IMR-90 (cell line): ENCODE data around the gene RNH1. TPM values are rescaled to one million over a fixed set of nuclear protein-coding genes. Genes with fewer than 3 reads are reported as not detected.

Source experiments
- ATAC-seq: fragments of 200-7000 bp; cut with Tn5 transposase; 2 replicates; pipeline ENCODE4 v1.9.1; 2020; ENCODE audit warnings: low read depth, mild to moderate bottlenecking, moderate library complexity
- BruUV-seq: library from RNA; stranded (reverse); fragments of 400-500 nt; replicated peaks from 2 replicates; lab custom pipeline; 2021; lab: Mats Ljungman, UMichigan
- CTCF ChIA-PET: fragments of 300-600 bp; formaldehyde crosslinking; extraction: SDS; loops from one replicate; lab custom pipeline; 2021; ENCODE audit warnings: antibody characterized with exemption; lab: Yijun Ruan, JAX
- POLR2A ChIA-PET: fragments of 300-600 bp; sonication (Branson Sonifier 250); formaldehyde crosslinking; loops from one replicate; lab custom pipeline; 2022; ENCODE audit warnings: antibody characterized with exemption; ENCODE audit not compliant: unreplicated experiment; lab: Charles Lee
- DNase-seq: peaks from one replicate; pipeline ENCODE4 v3.0.0; 2013
- H2AFZ ChIP-seq: replicated peaks from 2 replicates; pipeline ENCODE3; 2013; ENCODE audit warnings: low read length, mild to moderate bottlenecking; ENCODE audit not compliant: poor library complexity
- H2AK5ac ChIP-seq: 2 replicates; pipeline ENCODE4 v1.6.1; 2013; ENCODE audit warnings: low read depth, low read length, inconsistent platforms
- H2AK9ac ChIP-seq: replicated peaks from 2 replicates; pipeline ENCODE3; 2013; ENCODE audit warnings: mild to moderate bottlenecking, low read depth, low read length, moderate library complexity; ENCODE audit not compliant: poor library complexity
- H2BK120ac ChIP-seq: 2 replicates; pipeline ENCODE4 v1.6.1; 2013; ENCODE audit warnings: low read depth, low read length, inconsistent platforms
- H2BK15ac ChIP-seq: 3 replicates; pipeline ENCODE4 v1.6.1; 2013; ENCODE audit warnings: low read depth, low read length, inconsistent platforms
- H2BK20ac ChIP-seq: 2 replicates; pipeline ENCODE4 v1.6.1; 2013; ENCODE audit warnings: low read depth, mild to moderate bottlenecking, inconsistent platforms, low read length, moderate library complexity
- H2BK5ac ChIP-seq: 2 replicates; pipeline ENCODE4 v1.6.1; 2013; ENCODE audit warnings: mild to moderate bottlenecking, low read depth, low read length, inconsistent platforms; ENCODE audit not compliant: poor library complexity, severe bottlenecking
- H3K14ac ChIP-seq: replicated peaks from 2 replicates; pipeline ENCODE4 v1.6.1; 2013; ENCODE audit warnings: low read depth, low read length, inconsistent platforms
- H3K18ac ChIP-seq: 2 replicates; pipeline ENCODE4 v1.6.1; 2013; ENCODE audit warnings: low read depth, low read length, control low read depth
- H3K23ac ChIP-seq: 2 replicates; pipeline ENCODE4 v1.6.1; 2013; ENCODE audit warnings: low read depth, low read length, inconsistent platforms
- H3K27ac ChIP-seq: 2 replicates; pipeline ENCODE4 v1.5.1; 2013; ENCODE audit warnings: mild to moderate bottlenecking, control low read depth, low read length; ENCODE audit not compliant: insufficient read depth
- H3K27me3 ChIP-seq: 2 replicates; pipeline ENCODE4 v1.6.1; 2013; ENCODE audit warnings: low read length; ENCODE audit not compliant: control insufficient read depth, insufficient read depth
- H3K36me3 ChIP-seq: 2 replicates; pipeline ENCODE4 v1.6.1; 2013; ENCODE audit warnings: low read length, mixed read lengths; ENCODE audit not compliant: control insufficient read depth, insufficient read depth
- H3K4ac ChIP-seq: 2 replicates; pipeline ENCODE4 v1.6.1; 2013; ENCODE audit warnings: low read depth, low read length, inconsistent platforms
- H3K4me1 ChIP-seq: 2 replicates; pipeline ENCODE4 v1.6.1; 2013; ENCODE audit warnings: low read length, mixed read lengths; ENCODE audit not compliant: control insufficient read depth, insufficient read depth
- H3K4me2 ChIP-seq: 2 replicates; pipeline ENCODE4 v1.6.1; 2013; ENCODE audit warnings: low read depth, mild to moderate bottlenecking, control low read depth, low read length, moderate library complexity
- H3K4me3 ChIP-seq: 2 replicates; pipeline ENCODE4 v1.5.1; 2013; ENCODE audit warnings: low read depth, mild to moderate bottlenecking, control low read depth, low read length, moderate library complexity; ENCODE audit not compliant: insufficient read depth
- H3K56ac ChIP-seq: 2 replicates; pipeline ENCODE4 v1.6.1; 2013; ENCODE audit warnings: low read length, inconsistent platforms; ENCODE audit not compliant: insufficient read depth; ENCODE audit errors: extremely low read depth
- H3K79me1 ChIP-seq, 2 experiments: 2 replicates each; pipeline ENCODE4 v1.6.1; 2013; ENCODE audit warnings: low read length in 2 of 2, inconsistent platforms in 1 of 2, low read depth in 1 of 2
- H3K9ac ChIP-seq: 2 replicates; pipeline ENCODE4 v1.6.1; 2013; ENCODE audit warnings: low read depth, low read length, control low read depth
- H3K9me1 ChIP-seq: 2 replicates; pipeline ENCODE4 v1.6.1; 2013; ENCODE audit warnings: low read length, inconsistent platforms; ENCODE audit not compliant: insufficient read depth
- H3K9me3 ChIP-seq: 2 replicates; pipeline ENCODE4 v1.6.1; 2013; ENCODE audit warnings: low read length; ENCODE audit not compliant: control insufficient read depth, insufficient read depth
- H4K20me1 ChIP-seq: 2 replicates; pipeline ENCODE4 v1.6.1; 2013; ENCODE audit warnings: low read length, inconsistent platforms; ENCODE audit not compliant: insufficient read depth
- H4K5ac ChIP-seq: 2 replicates; pipeline ENCODE4 v1.6.1; 2013; ENCODE audit warnings: mild to moderate bottlenecking, low read depth, low read length, control low read depth
- H4K8ac ChIP-seq, 2 experiments: 2 replicates each; pipeline ENCODE4 v1.6.1; 2013; ENCODE audit warnings: low read depth in 2 of 2, low read length in 2 of 2, control low read depth in 1 of 2, inconsistent platforms in 1 of 2
- H4K91ac ChIP-seq: 2 replicates; pipeline ENCODE4 v1.6.1; 2013; ENCODE audit warnings: low read depth, low read length, inconsistent platforms; ENCODE audit not compliant: insufficient read depth
- POLR2A ChIP-seq: IDR thresholded peaks from 2 replicates; pipeline ENCODE4 v1.6.1; 2012; ENCODE audit warnings: mild to moderate bottlenecking, low read depth, low read length
- RCOR1 ChIP-seq: IDR thresholded peaks from 2 replicates; pipeline ENCODE4 v1.6.1; 2012; ENCODE audit warnings: mild to moderate bottlenecking, low read length, improper control_type of control experiment; ENCODE audit not compliant: insufficient replicate concordance
- RFX5 ChIP-seq: IDR thresholded peaks from 2 replicates; pipeline ENCODE4 v1.8.0; 2012; ENCODE audit warnings: low read depth, mild to moderate bottlenecking, low read length, moderate library complexity
- WGBS, 2 experiments: methylation state at CpG; one replicate each; pipeline versions ENCODE4 v1.1.5 to v1.1.7; 2013; ENCODE audit warnings: missing lambda C conversion rate in 2 of 2; ENCODE audit not compliant: insufficient read length in 1 of 2; ENCODE audit errors: extremely low coverage in 2 of 2; 5-methylcytosine and 5-hydroxymethylcytosine counted together
- dilution Hi-C: fragments of 300-500 bp; cut with HindIII; formaldehyde crosslinking; loops from one replicate; pipeline ENCODE4 v1.14.3; 2018; ENCODE audit warnings: low sequenced_read_pairs; ENCODE audit not compliant: unreplicated experiment
- in situ Hi-C: fragments of 300-500 bp; cut with MboI; formaldehyde crosslinking; loops from 3 replicates; pipeline ENCODE4 v1.14.3; 2019; ENCODE audit warnings: low sequenced_read_pairs, inconsistent platforms, mixed read lengths
- intact Hi-C: fragments of 100-400 bp; cut with micrococcal nuclease; formaldehyde crosslinking; loops from 2 replicates; pipeline ENCODE4 v1.10.0; 2022
- polyA plus RNA-seq, 3 experiments: library from polyadenylated mRNA; depleted of rRNA; stranded (reverse); fragments of >200 nt; gene quantifications; 2 replicates each; pipeline ENCODE4 v1.2.3, GENCODE V29; 2012; ENCODE audit warnings: low replicate concordance in 1 of 3
- total RNA-seq: library from RNA; depleted of rRNA; stranded (reverse); fragments of >200 nt; gene quantifications from 2 replicates; pipeline ENCODE4 v1.2.3, GENCODE V29; 2012
- TF ChIP-seq, protein P1 (sequence below): fragments of 150-350 bp; IDR thresholded peaks from 2 replicates; pipeline ENCODE4 v1.6.1; 2017; ENCODE audit warnings: mild to moderate bottlenecking, antibody characterized with exemption, low read length, low read depth

The RNH1 gene
- total and polyA plus RNA-seq, 2 of the 4 experiments (the other 2 are of a cell fraction): 138 to 247 TPM

DNA sequence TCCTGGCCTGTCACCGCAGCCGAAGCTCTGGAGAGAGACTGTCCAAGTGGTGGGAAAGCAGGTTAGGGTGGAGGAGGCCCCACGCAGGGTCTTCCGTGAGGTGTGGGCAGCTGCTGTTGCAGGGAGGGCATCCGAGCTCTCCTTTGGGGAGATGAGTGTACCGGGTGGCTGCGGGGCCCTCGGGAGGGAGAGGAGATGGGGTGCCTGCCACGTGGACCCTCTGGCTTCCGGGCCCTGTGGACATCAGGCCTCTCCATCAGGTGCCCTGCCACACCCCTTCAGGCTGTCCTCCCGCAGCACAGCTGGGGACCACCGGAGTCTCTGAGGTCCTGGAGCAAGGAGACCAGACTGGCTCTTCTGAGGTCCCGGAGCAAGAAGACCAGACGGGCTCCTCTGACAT is 55.3 kb downstream of the RNH1 start:
- no peak overlapping the region for H2BK15ac ChIP-seq
- H3K27ac ChIP-seq: no peak overlapping the region
- no TSS peak for BruUV-seq
- peaks cover 12 to 64% of the 10 kb centered on the region in 2 experiments for H3K79me1 ChIP-seq
- peaks cover 6% of the 10 kb centered on the region for H3K4me1 ChIP-seq
- 90% methylated on average over 2 of the region's 14 CpGs; no CpG with 5 or more reads in 1 of the 2 experiments for WGBS, 2 experiments
- intact Hi-C loops: loop anchor here (2.0 kb wide), 2 partner anchors 17 to 55 kb away; partner anchors contain the start of gene RNH1
- no peak overlapping the region for H2BK120ac ChIP-seq
- in situ Hi-C loops: loop anchor here (10.0 kb wide), 1 partner anchor 147 kb away; the partner anchor contains the start of gene IFITM2
- H3K4ac ChIP-seq: no peak overlapping the region
- no peaks in the 10 kb centered on the region for H3K9me3 ChIP-seq
- no peak overlapping the region for H4K5ac ChIP-seq
- no peak overlapping the region for H2AK5ac ChIP-seq
- H2BK5ac ChIP-seq: no peak overlapping the region
- H3K27me3 ChIP-seq: no peaks in the 10 kb centered on the region
- H3K9ac ChIP-seq: peak overlapping the region; percentile 66; the same call in 1 of the 2 replicates
- no peak for ATAC-seq
- dilution Hi-C loops: no loop called here
- TF ChIP-seq RCOR1 (no peak), RFX5 (no peak), POLR2A (no peak)
- TF ChIP-seq, protein P1, sequence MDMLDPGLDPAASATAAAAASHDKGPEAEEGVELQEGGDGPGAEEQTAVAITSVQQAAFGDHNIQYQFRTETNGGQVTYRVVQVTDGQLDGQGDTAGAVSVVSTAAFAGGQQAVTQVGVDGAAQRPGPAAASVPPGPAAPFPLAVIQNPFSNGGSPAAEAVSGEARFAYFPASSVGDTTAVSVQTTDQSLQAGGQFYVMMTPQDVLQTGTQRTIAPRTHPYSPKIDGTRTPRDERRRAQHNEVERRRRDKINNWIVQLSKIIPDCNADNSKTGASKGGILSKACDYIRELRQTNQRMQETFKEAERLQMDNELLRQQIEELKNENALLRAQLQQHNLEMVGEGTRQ: no peak
- no peak overlapping the region for H4K91ac ChIP-seq
- H3K56ac ChIP-seq: no peak overlapping the region
- no peak overlapping the region for H3K23ac ChIP-seq
- peaks cover 18% of the 10 kb centered on the region for H3K36me3 ChIP-seq
- H3K4me3 ChIP-seq: no peak overlapping the region
- no peak overlapping the region for H2AK9ac ChIP-seq
- ChIA-PET CTCF (no interaction called here), POLR2A (no interaction called here)
- no peak overlapping the region for H2AFZ ChIP-seq
- H3K14ac ChIP-seq: no peak overlapping the region
- no peak overlapping the region for H2BK20ac ChIP-seq
- H3K18ac ChIP-seq: no peak overlapping the region
- H3K4me2 ChIP-seq: peak overlapping the region; percentile 86; the same call in 1 of the 2 replicates
- no peaks in the 10 kb centered on the region for H3K9me1 ChIP-seq
- no peak overlapping the region for H4K8ac ChIP-seq
- DNase-seq: no peak
- peaks cover 22% of the 10 kb centered on the region for H4K20me1 ChIP-seq
